GM19397 (cell line): ENCODE measurements around the gene ATXN7L3.
"Not testable (repeated sequence)": the region's sequence is repeated elsewhere in the genome, so short reads cannot be mapped to it uniquely, and the experiment has no call there.

Experiments used
- ATAC-seq: cut with Tn5 transposase; IDR thresholded peaks from one replicate; pipeline ENCODE4 v1.9.1; 2021; ENCODE audit warnings: mild to moderate bottlenecking, moderate library complexity; ENCODE audit not compliant: unreplicated experiment

The ATXN7L3 gene

GRCh38 chr17:44199553-44200477 is at the start of gene ATXN7L3:
Gene ATXN7L3, minus strand, starts transcription at chr17:44199884. Its CDS starts 1,814 bp downstream, at chr17:44198070.
- ATAC-seq: peak; percentile 73

GRCh38 chr17:44247876-44248736 is 48.4 kb upstream of the ATXN7L3 start:
- ATAC-seq: no peak

- no peak for ATAC-seq
These were observed 47.8 kb upstream of the ATXN7L3 start for GRCh38 chr17:44247440-44247841.

- ATAC-seq: no peak
These were observed 41.5 kb upstream of the ATXN7L3 start for GRCh38 chr17:44241106-44241624.

- ATAC-seq: not testable (repeated sequence)
These were observed 38.2 kb upstream of the ATXN7L3 start for GRCh38 chr17:44237886-44238285.

- ATAC-seq: no peak
These were observed 36.8 kb upstream of the ATXN7L3 start for GRCh38 chr17:44236444-44236991.

- no peak for ATAC-seq
These were observed 35.9 kb upstream of the ATXN7L3 start for GRCh38 chr17:44235583-44235936.

- ATAC-seq: no peak
These were observed 33.9 kb upstream of the ATXN7L3 start for GRCh38 chr17:44233582-44233981.

- no peak for ATAC-seq
These were observed 32.4 kb upstream of the ATXN7L3 start for GRCh38 chr17:44232061-44232460.

- no peak for ATAC-seq
These were observed 30.5 kb upstream of the ATXN7L3 start for GRCh38 chr17:44230140-44230539.

- ATAC-seq: no peak
These were observed 29.4 kb upstream of the ATXN7L3 start for GRCh38 chr17:44229090-44229489.

- no peak for ATAC-seq
These were observed 23.9 kb upstream of the ATXN7L3 start for GRCh38 chr17:44223541-44224071.

GRCh38 chr17:44222112-44222869 is 22.6 kb upstream of the ATXN7L3 start:
- no peak for ATAC-seq

GRCh38 chr17:44221862-44222111 is 22.1 kb upstream of the ATXN7L3 start:
- ATAC-seq: no peak

GRCh38 chr17:44221084-44221861 is 21.6 kb upstream of the ATXN7L3 start:
- ATAC-seq: no peak

- ATAC-seq: peak; percentile 5
These were observed 20.8 kb upstream of the ATXN7L3 start for GRCh38 chr17:44220213-44221083.

GRCh38 chr17:44219616-44220212 is 20.0 kb upstream of the ATXN7L3 start, which contains the start of gene UBTF:
Gene UBTF, minus strand, starts transcription at chr17:44219675. Its CDS starts 1,446 bp downstream, at chr17:44218229.
- peak; percentile 14 for ATAC-seq

- ATAC-seq: peak; percentile 39
These were observed 19.5 kb upstream of the ATXN7L3 start for GRCh38 chr17:44219108-44219615.
